Measurements from ENCODE around the gene LRRC55.

LRRC55 gene

DNA sequence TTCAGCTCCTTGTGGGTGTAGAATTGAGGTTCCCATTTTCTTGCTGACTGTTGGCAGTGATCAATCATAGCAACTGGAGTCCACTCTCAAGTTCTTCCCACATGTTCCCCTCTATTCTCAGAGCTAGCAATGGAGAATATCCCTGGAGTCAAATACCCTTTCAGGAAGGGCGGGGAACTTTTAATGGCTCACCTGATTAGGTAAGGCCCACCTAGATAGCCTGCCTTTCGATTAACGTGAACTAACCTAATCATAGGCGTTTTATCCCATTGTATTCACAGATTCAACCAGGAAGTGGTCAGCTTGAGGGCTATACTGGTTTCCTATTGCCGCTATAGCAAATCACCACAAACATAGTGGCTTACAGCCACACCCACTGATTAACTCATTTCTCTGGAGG lies 7.1 kb upstream of the LRRC55 start:
- Mint-ChIP-seq H3K27ac (no peak overlapping the region), H3K4me1 (peaks cover 12% of the 10 kb centered on the region), H3K27me3 (ENCODE audit: low read depth) (peaks cover 7% of the 10 kb centered on the region), H3K36me3 (ENCODE audit: low read depth) (peaks cover 4% of the 10 kb centered on the region), H3K9me3 (peaks cover 7% of the 10 kb centered on the region), H3K4me3 (no peak overlapping the region)
- TF ChIP-seq, protein P1, sequence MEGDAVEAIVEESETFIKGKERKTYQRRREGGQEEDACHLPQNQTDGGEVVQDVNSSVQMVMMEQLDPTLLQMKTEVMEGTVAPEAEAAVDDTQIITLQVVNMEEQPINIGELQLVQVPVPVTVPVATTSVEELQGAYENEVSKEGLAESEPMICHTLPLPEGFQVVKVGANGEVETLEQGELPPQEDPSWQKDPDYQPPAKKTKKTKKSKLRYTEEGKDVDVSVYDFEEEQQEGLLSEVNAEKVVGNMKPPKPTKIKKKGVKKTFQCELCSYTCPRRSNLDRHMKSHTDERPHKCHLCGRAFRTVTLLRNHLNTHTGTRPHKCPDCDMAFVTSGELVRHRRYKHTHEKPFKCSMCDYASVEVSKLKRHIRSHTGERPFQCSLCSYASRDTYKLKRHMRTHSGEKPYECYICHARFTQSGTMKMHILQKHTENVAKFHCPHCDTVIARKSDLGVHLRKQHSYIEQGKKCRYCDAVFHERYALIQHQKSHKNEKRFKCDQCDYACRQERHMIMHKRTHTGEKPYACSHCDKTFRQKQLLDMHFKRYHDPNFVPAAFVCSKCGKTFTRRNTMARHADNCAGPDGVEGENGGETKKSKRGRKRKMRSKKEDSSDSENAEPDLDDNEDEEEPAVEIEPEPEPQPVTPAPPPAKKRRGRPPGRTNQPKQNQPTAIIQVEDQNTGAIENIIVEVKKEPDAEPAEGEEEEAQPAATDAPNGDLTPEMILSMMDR (IDR thresholded peaks at IDR 0.05; ENCODE audit: unreplicated experiment in 3 of 3): no peak

GRCh38 chr11:57175478-57175877 lies 6.3 kb upstream of the LRRC55 start:
- H3K27me3 Mint-ChIP-seq (ENCODE audit: low read depth): peaks cover 13% of the 10 kb centered on the region
- H3K36me3 Mint-ChIP-seq (ENCODE audit: low read depth): peaks cover 3% of the 10 kb centered on the region
- peaks cover 21% of the 10 kb centered on the region for H3K4me1 Mint-ChIP-seq
- TF ChIP-seq, protein P1 (IDR thresholded peaks at IDR 0.05; ENCODE audit: unreplicated experiment in 3 of 3): no peak
- H3K9me3 Mint-ChIP-seq: peaks cover 6% of the 10 kb centered on the region
- H3K27ac Mint-ChIP-seq: peak overlapping the region in 2 of 3 experiments; percentile 3 to 40
- no peak overlapping the region for H3K4me3 Mint-ChIP-seq

- no peak overlapping the region for H3K4me3 Mint-ChIP-seq
- H3K36me3 Mint-ChIP-seq (ENCODE audit: low read depth): no peaks in the 10 kb centered on the region
- TF ChIP-seq, protein P1 (IDR thresholded peaks at IDR 0.05; ENCODE audit: unreplicated experiment in 3 of 3): no peak
- H3K27me3 Mint-ChIP-seq (ENCODE audit: low read depth): peaks cover 16% of the 10 kb centered on the region
- no peak overlapping the region for H3K27ac Mint-ChIP-seq
- no peaks in the 10 kb centered on the region for H3K9me3 Mint-ChIP-seq
- peaks cover 26% of the 10 kb centered on the region for H3K4me1 Mint-ChIP-seq
These were observed 3.4 kb upstream of the LRRC55 start for GRCh38 chr11:57178334-57178733.

GRCh38 chr11:57179681-57180080 lies 2.1 kb upstream of the LRRC55 start:
- Mint-ChIP-seq H3K27me3 (ENCODE audit: low read depth) (peaks cover 16% of the 10 kb centered on the region), H3K9me3 (no peaks in the 10 kb centered on the region)
- TF ChIP-seq, protein P1 (IDR thresholded peaks at IDR 0.05; ENCODE audit: unreplicated experiment in 3 of 3): no peak

DNA sequence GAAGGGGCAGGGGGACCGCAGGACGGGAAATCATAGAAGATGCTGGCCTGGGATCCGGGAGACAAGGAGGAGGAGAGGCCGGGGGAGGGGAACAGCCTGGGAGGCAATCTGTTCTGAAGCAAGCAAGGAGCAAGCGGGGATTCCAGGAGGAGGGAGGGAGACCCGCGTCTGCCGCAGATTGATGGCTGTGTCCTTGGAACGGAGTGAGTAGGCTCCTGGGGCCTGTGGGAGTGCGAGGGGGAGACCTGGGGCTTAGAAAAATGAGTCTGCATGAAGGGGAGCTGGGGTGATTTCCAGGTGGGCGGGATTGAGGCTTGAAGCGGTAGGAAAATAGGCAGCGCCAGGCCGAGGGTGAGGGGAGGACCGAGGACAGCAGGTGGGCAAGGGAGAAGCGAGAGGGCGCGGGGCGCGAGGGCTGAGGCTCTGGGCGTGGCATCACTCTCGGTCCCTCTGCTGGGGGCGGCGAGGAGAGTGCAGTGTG lies 1.6 kb upstream of the LRRC55 start:
- no peaks in the 10 kb centered on the region for H3K36me3 Mint-ChIP-seq (ENCODE audit: low read depth)
- peak overlapping the region; percentile 64 to 73 (median 70) for H3K4me3 Mint-ChIP-seq
- no peaks in the 10 kb centered on the region for H3K9me3 Mint-ChIP-seq
- TF ChIP-seq, protein P1 (IDR thresholded peaks at IDR 0.05; ENCODE audit: unreplicated experiment in 3 of 3): no peak
- H3K4me1 Mint-ChIP-seq: peaks cover 24% of the 10 kb centered on the region
- peaks cover 16% of the 10 kb centered on the region for H3K27me3 Mint-ChIP-seq (ENCODE audit: low read depth)
- H3K27ac Mint-ChIP-seq: peak overlapping the region; percentile 47 to 68 (median 67)

More at GRCh38 chr11:57179681-57180080, 2.1 kb upstream of the LRRC55 start:
- H3K36me3 Mint-ChIP-seq (ENCODE audit: low read depth): no peaks in the 10 kb centered on the region
- H3K4me1 Mint-ChIP-seq: peaks cover 26% of the 10 kb centered on the region
- peak overlapping the region; percentile 47 to 68 (median 67) for H3K27ac Mint-ChIP-seq
- H3K4me3 Mint-ChIP-seq: peak overlapping the region; percentile 64 to 73 (median 70)

DNA sequence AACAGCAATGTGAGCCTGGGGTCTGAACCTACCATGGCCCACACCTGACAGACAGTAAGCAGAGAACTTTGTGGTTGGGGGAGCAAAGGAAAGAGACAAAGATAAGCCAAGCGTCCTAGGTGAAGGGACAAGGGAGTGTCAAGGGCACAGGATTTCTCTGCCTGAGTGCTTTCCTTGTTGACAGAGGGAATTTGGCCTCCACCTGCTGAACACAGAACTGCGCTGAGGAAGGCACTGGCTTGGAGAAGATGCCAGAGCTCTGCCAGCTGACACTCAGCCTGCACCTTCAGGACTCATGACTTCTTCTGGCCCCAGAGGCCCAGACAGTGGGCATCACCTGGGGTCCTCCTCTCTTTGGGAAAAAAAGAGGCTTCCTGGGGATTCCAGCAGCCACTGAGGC lies 789 bp upstream of the LRRC55 start:
- H3K4me1 Mint-ChIP-seq: peaks cover 18% of the 10 kb centered on the region
- H3K27me3 Mint-ChIP-seq (ENCODE audit: low read depth): peaks cover 16% of the 10 kb centered on the region
- TF ChIP-seq, protein P1 (IDR thresholded peaks at IDR 0.05; ENCODE audit: unreplicated experiment in 3 of 3): no peak
- peak overlapping the region in 2 of 3 experiments; percentile 67 to 68 for H3K27ac Mint-ChIP-seq
- no peaks in the 10 kb centered on the region for H3K9me3 Mint-ChIP-seq
- H3K4me3 Mint-ChIP-seq: peak overlapping the region; percentile 64 to 73 (median 70)
- H3K36me3 Mint-ChIP-seq (ENCODE audit: low read depth): no peaks in the 10 kb centered on the region

Measured in nephron (organoid).